ENCODE data around the gene ELFN2. TPM values are rescaled to one million over a fixed set of nuclear protein-coding genes. Genes with fewer than 3 reads are reported as not detected.

ELFN2 gene
- total and polyA plus RNA-seq, 2 donors (not counting 3 experiments of a cell fraction or from before 2014, with no cell fraction given) = 0.41 to 1.3 TPM

DNA sequence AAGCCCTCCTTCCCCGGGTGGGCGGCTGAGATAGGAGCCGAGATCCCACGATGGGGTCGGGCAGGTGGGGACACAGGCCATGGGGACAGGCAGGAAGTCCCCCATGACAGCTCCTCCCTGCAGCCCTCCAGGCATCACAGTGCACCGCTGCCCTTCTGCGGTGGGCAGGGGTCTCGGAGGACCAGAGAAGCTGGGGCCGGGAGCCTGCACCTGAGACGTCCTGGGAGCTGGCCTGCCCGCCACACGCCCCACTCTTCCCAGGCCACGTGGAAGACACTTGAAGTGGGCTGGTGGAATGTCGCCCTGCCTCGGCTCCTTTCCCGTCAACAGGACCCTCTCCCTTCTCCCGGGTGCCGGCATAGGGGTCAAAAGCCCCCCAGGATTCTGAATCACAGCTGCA, 55.4 kb downstream of the ELFN2 start:
- FAIRE-seq = no peak
- POLR2A ChIA-PET = no interaction called here
- no peak for DNase-seq (ENCODE audit: low read depth, low spot score)
- Histone ChIP-seq H3K9me1 (replicated peaks; ENCODE audit: control insufficient read depth, extremely low read depth, insufficient read depth, low read length) (no peaks in the 10 kb centered on the region), H3K27me3 (ENCODE audit: control insufficient read depth in 2 of 2, insufficient read depth in 2 of 2, low read length in 2 of 2) (no peaks in the 10 kb centered on the region), H3K9ac (replicated peaks; ENCODE audit: extremely low read depth, insufficient read depth, low read length) (no peak overlapping the region), H3K36me3 (ENCODE audit: control insufficient read depth in 2 of 2, extremely low read depth in 1 of 2, insufficient read depth in 2 of 2, low read length in 2 of 2) (no peaks in the 10 kb centered on the region), H2AFZ (ENCODE audit: low read depth, low read length) (no peak overlapping the region), H3K27ac (ENCODE audit: insufficient read depth, low read depth, low read length) (no peak overlapping the region), H3K4me3 (replicated peaks in 1 of 3; ENCODE audit: insufficient read depth in 1 of 3, low read depth in 1 of 3, low read length in 3 of 3) (no peak overlapping the region), H3K79me2 (ENCODE audit: control insufficient read depth, insufficient read depth, low read length) (no peaks in the 10 kb centered on the region), H3K4me1 (ENCODE audit: control insufficient read depth, extremely low read depth, insufficient read depth, low read length) (no peaks in the 10 kb centered on the region), H4K20me1 (replicated peaks; ENCODE audit: control insufficient read depth, extremely low read depth, insufficient read depth, low read length) (no peaks in the 10 kb centered on the region), H3K4me2 (ENCODE audit: insufficient read depth, low read length) (no peak overlapping the region), H3K9me3 (replicated peaks; ENCODE audit: control insufficient read depth, insufficient read depth, low read length) (no peaks in the 10 kb centered on the region)
- TF ChIP-seq POLR2A (IDR thresholded peaks at IDR 0.05; ENCODE audit: low read depth, low read length) (no peak), EZH2 (IDR thresholded peaks at IDR 0.05; ENCODE audit: borderline replicate concordance, low read depth, low read length, severe bottlenecking) (no peak), POLR2AphosphoS5 (IDR thresholded peaks at IDR 0.05; ENCODE audit: insufficient read depth, low read depth, low read length) (no peak), FOS (IDR thresholded peaks at IDR 0.05; ENCODE audit: borderline replicate concordance, insufficient read depth, low read length) (no peak), MYC (IDR thresholded peaks at IDR 0.05; ENCODE audit: low read depth, low read length) (no peak), GATA2 (IDR thresholded peaks at IDR 0.05; ENCODE audit: insufficient read depth, insufficient read length, low read depth, low read length) (no peak), JUN (IDR thresholded peaks at IDR 0.05; ENCODE audit: borderline replicate concordance, insufficient read depth, insufficient read length, low read depth) (no peak)
- TF ChIP-seq, protein P1, sequence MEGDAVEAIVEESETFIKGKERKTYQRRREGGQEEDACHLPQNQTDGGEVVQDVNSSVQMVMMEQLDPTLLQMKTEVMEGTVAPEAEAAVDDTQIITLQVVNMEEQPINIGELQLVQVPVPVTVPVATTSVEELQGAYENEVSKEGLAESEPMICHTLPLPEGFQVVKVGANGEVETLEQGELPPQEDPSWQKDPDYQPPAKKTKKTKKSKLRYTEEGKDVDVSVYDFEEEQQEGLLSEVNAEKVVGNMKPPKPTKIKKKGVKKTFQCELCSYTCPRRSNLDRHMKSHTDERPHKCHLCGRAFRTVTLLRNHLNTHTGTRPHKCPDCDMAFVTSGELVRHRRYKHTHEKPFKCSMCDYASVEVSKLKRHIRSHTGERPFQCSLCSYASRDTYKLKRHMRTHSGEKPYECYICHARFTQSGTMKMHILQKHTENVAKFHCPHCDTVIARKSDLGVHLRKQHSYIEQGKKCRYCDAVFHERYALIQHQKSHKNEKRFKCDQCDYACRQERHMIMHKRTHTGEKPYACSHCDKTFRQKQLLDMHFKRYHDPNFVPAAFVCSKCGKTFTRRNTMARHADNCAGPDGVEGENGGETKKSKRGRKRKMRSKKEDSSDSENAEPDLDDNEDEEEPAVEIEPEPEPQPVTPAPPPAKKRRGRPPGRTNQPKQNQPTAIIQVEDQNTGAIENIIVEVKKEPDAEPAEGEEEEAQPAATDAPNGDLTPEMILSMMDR (IDR thresholded peaks at IDR 0.05; ENCODE audit: extremely low read depth in 1 of 2, insufficient read depth in 1 of 2, low read depth in 1 of 2, low read length in 2 of 2) = no peak
- TF ChIP-seq, protein P2, sequence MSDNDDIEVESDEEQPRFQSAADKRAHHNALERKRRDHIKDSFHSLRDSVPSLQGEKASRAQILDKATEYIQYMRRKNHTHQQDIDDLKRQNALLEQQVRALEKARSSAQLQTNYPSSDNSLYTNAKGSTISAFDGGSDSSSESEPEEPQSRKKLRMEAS (IDR thresholded peaks at IDR 0.05; ENCODE audit: insufficient read depth, insufficient read length) = no peak
- intact Hi-C loops (cut with micrococcal nuclease) (no loop called here), dilution Hi-C loops (cut with MboI; ENCODE audit: extremely low pct_ligation_motif_present, low sequenced_read_pairs) (no loop called here)
- CTCF ChIA-PET = interaction anchor here (0.7 kb wide), 1 partner anchor 24 kb away, joined by 3 read pairs; no protein-coding TSS in a partner anchor
- BruUV-seq (replicated peaks) = no TSS peak

Measured in endothelial cell of umbilical vein (primary cell).